A172 (cell line): Measurements from ENCODE around the gene DSN1. TPM values are rescaled to one million over a fixed set of nuclear protein-coding genes. Genes with fewer than 3 reads are reported as not detected.
"Not testable (repeated sequence)": the region's sequence is repeated elsewhere in the genome, so short reads cannot be mapped to it uniquely, and the experiment has no call there.

Experiments
- DNase-seq: peaks from one replicate; pipeline ENCODE4 v3.0.0-alpha.2; 2015; ENCODE audit warnings: low spot score
- total RNA-seq: library from RNA; depleted of rRNA; stranded (reverse); fragments of >200 nt; shearing (Covaris generic); gene quantifications from 2 replicates; pipeline ENCODE4 v1.2.3, GENCODE V29; 2014; rRNA removed

The DSN1 gene, protein sequence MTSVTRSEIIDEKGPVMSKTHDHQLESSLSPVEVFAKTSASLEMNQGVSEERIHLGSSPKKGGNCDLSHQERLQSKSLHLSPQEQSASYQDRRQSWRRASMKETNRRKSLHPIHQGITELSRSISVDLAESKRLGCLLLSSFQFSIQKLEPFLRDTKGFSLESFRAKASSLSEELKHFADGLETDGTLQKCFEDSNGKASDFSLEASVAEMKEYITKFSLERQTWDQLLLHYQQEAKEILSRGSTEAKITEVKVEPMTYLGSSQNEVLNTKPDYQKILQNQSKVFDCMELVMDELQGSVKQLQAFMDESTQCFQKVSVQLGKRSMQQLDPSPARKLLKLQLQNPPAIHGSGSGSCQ
- total RNA-seq: 59.7 and 66.7 TPM in 2 replicates

DNA sequence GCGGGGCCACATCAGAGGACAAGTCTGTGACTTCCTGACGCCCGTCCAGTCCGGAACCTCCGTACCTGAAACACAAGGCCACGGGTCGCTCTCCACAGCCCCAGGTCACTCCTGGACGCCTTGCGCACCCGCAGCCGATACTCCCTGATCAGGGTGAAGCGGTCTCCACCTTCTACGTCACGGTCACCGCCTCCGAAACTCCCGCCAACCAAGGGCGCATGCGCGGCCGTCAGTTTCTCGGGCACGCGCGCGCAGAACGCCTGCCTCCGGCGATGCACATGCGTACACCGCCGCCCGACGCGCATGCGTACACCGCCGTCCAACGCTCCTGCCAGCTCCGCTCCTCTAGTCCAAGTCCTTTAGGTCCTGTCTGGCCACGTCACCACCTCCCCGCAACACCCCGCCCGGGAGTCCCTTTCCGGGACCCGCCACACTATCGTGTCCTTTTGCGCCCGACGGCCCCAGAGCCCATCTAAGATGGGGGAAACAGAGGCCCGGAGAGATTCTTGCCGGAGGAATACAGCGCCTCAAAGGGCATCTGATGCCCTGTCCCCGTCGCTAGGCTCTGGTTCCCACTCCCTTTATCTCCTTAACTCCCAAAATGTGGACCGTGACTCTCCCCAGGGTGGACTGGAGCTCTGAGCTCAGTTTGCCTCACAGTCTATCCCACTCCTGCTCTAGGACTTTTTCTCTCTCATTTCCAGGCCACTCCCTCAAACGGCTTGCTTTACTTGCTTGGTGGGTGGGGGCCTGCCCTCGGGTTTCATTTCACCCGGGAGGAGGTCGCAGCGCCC lies at the start of gene DSN1:
Gene DSN1 (minus strand): TSS at position 167 of the 794 bp plus-strand sequence. CDS start 2,305 bp downstream, outside the sequence.
- peak; percentile 94 for DNase-seq

DNA sequence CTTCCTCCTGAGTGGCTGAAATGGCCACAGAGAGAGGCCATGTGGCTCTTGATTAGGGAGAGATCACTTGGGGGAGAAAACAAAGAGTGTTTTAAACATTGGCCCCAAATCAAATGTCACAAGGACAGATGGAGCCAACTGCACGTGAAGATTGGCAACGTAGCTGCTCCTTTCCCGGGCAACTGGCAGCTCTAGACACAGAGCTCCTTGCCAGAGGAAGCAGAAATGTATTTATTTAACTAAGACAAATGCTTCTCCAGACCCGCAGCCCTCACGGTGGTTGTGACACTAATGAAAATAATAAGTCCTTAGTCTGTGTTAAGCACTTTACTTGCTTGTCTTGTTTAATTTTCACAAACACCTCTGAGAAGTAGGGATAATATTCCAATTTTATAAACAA lies 49.6 kb upstream of the DSN1 start:
- DNase-seq: no peak

DNA sequence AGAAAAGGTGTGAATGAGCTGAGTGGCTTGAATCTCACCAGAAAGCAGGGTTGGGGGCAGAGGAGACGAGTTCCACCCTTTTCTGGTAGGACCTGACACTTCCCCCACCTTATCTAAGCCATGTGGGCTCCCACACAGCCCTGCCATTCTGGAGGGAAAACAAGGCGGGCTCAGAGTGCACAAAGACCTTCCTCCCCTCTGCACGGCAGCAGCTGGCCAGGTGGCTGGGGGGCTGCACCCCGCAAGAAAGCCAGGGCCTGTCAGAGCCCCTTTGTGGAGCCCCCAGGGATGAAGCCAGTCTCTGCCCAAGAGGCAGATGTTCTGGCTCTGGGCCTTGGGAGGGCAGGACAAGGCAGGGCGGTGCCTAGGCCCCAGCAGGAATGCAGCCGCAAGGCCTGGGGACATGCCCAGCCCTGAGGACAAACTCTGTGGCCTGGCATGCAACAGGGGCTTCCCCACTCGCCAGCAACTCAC lies 48.4 kb upstream of the DSN1 start:
- DNase-seq: peak; percentile 69

DNA sequence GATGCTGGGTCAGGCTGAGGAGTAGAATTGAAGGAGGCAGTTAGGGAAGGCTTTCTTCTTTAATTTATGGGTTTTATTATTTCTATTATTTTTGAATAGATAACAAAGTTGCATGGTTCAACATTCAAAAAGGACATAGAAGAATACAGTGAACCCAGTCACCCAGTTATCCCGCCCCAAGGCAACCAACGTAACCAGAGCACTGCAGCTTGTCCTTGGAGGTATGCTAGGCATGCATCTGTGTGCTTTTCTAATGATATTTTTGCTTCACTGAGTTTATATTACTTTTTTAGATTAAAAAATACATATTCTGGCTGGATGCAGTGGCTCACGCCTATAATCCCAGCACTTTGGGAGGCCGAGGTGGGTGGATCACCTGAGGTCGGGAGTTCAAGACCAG lies 47.4 kb upstream of the DSN1 start:
- no peak for DNase-seq

DNA sequence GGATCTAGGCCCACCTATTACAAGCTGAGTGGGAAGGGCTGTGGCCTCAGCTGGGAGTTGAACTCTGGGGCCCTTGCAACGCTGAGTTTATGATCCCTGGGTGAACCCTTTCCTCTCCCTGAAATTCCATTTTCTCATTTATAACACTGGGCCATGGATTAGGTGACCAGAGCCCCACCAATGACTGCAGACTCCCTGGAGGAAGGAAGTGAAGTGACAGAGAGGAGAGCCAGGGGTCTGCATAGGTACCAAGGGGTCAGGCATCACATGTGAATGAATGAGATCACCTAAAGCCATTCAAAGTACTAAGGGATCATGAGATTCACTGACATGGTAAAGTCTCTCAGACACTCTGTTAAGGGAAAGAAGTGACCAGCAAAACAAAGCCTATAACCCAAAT lies 46.5 kb upstream of the DSN1 start:
- DNase-seq: no peak

DNA sequence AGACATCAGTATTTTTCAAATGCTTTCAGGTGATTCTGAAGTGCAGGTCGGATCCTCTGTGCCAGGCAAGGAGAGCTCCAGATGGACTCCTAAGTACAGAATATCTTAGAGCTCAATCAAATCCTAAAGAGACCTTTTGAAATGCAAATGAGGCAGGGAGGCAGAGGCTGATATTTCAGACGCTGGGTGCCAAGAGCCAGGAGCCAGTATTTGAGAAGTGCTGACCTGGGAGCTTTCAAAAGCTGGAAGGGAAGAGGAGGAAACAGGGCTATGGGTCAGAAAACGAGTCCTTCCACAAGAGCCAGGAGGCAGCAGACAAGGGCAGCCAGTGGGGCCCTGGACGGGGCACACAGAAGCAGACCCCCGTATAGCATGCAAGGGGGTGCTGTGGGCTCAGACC lies 46.1 kb upstream of the DSN1 start:
- DNase-seq: no peak

DNA sequence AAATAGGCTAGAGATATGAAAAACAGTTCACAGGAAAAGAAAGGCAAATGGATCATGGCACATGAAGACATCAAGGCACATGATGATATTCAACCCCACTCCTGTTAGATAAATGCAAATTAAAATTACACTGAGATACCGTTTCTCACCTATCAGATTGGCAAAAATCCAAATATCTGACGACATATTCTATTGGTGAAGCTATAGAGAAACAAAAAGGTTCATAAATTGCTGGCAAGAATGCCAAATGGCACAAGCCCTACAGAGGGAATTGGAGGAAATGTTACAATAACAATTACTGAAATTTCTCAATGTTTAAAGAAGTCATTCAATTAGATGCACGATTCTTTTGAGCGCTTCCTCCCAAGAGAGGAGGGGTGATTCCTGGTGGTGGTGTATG lies 45.3 kb upstream of the DSN1 start:
- no peak for DNase-seq

DNA sequence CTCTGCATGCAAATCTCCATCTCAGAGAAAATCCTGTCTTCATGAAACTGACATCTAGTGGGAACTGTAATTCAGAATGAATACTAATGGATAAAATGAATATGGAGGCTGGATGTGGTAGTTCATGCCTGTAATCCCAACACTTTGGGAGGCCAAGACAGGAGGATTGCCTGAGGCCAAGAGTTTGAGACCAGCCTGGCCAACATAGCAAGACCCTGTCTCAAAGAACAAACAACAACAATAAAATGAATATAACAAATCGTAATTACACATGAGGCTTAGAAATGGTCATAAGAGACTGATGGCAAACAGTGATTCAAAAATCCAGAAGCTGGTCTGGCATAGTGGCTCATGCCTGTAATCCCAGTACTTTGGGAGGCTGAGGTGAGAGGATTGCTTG lies 44.6 kb upstream of the DSN1 start:
- DNase-seq: no peak

DNA sequence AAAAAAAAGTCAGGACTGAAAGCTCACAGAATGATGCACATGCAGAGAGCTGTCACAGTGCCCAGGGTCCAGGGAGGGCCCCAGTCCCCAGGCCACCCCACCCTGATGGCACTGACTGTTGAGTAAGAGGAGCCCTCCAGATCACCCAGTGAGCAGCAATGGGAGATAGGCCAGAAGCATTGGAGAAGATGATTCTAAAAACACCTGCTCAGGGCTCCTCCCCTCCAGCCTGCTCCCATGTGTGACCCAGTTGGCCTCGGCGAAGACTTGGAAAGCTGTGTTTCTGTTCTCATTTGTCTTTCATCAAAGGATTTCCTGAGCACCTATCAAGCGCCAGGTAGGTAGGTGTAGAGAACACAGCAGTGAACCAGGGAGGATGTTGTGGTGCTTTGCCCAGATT lies 43.9 kb upstream of the DSN1 start:
- no peak for DNase-seq

DNA sequence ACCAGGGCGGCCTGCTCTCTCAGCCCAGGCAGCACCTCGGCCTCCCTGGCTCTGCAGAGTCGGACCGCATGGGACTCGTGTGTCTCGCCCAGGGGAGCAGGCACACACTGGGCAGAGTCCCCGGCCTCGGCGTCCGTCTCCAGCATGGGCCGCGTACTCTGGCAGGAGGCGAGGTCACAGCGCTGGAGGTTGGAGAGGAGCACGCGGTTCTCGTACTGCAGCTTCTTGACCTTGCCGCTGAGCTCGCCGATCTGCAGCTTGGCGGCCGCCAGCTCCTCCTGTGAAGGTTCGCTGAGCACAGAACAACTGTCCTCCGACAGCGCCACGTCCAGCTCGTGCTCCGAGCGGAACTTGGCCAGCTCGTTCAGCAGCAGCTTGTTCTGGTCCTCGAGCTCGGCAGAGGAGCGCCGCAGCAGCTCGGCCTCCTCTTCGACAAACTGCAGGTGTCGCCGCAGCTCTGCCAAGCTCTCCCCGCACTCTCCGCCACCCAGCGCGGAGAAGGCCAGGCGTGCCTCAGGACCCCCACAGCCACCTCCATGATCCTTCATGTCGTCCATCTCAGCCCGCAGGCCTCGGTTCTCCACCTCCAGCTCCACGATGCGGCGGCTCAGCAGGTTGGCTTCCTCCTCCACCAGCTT lies 42.0 kb upstream of the DSN1 start:
- DNase-seq: no peak

DNA sequence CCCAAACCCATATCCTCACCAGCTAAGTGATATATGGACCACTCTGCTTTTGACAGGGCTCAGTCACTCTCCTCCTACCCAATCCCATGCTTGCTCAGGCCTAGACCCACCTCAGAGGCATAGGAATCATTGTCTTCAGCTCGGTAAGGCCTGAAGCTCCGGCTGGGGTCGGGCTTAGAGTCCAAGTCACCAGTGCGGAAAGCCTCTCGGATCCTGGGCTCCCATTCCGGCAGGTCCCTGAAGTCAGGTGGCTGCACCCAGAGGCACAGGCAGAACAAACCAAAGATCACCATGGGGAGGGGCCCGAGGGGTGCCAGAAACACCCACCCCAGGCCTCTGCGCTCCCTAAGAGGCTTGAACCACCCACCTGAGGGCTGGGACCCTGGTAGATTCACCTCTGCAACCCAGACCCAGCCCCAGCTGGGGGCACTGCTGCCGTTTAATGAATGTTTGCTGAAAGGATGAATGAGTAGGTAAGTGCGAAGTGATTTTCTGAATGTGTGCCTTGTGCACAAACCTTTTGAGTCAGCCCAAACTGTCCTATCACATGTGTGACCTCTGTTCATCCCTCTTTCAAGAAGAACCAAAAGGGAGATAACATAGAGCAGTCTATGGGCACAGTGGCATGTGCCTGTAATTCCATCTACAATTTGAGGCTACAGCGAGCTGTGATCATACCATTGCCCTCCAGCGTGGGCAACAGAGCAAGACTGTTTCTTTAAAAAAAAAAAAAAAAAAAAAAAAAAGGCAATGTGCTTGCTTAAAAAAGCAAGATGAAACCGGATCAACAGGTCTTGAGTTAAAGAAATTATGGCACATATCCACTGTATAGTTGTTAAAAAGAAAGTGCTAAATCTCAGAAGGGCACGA lies 39.3 kb upstream of the DSN1 start:
- no peak for DNase-seq

DNA sequence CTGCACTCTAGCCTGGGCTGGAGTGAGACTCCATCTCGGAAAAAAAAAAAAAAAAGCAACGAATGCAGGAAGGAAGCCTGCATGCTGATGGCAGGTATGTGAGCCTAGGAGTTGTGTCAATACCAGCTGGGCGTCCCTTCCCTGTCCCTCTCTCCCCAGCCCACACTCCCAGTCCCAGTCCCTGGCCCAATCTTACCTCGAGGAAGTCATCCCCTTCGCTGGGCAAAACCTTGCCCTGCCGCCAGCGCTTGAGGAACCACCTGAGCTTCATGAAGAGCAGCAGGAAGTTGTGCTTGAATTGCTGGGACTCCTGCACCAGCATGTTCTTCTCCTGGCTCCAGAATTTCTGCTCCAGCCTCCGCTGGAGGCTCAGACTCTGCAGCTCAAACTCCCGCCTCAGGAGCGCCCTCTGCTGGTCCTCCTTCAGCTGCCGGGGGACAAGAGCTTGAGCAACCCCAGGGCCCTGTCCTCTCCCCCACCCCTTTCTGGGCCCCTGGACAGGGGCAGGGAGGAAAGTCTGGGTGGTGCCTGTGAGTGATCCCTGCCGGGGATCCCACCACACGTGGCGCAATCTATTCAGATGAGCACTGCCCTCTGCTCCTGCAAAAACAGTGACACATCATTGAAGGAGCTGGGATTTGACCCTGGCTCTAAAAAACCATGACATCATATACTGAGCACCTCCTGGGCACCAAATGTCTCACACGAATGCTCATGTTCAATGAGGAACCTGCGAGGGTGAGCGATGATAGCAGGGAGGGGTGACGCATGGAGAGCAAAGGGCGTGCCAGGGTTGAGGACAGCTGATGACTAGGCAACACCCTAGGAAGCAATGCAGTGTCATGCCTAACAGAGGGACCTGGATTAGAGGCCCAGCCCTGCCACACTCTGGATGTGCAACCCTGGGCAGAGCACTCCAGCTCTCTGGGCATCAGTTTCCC lies 35.0 kb upstream of the DSN1 start:
- DNase-seq: peak; percentile 50

DNA sequence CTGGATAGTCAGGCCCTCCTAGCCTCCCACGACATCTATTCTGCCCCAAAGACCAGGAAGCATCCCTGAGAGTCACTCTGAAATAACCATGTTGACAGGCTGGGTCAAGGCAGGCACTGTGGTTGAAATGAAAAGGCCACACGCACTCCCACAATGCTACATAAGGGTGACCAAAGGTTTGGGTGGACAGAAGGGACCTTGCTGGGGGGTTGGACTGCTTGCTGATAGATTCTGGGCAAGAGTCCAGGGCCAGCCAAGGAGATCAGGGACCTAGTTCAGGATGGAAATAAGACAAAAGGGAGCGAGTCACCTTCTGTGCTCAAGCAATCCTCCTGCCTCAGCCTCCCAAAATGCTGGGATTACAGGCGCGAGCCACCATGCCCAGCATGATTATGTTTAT lies 32.5 kb upstream of the DSN1 start:
- DNase-seq: no peak

DNA sequence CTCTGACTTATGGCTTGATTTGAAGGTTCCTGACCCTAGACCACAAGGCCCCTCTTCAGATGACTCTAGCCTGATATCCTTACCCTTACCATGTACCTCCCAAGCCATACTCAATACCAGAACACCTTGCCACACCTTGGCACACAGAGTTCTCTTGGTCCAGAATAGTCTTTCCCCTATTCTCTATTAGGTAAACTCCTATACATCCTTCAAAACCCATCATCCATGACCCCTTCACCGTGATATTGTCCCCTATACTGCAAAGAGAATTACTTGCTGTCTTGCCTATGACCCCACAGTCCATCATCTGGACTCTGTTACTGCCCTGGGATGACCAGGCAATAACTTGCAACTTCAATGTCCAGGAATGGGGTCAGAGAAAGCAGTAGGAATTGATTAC lies 31.8 kb upstream of the DSN1 start:
- DNase-seq: no peak

DNA sequence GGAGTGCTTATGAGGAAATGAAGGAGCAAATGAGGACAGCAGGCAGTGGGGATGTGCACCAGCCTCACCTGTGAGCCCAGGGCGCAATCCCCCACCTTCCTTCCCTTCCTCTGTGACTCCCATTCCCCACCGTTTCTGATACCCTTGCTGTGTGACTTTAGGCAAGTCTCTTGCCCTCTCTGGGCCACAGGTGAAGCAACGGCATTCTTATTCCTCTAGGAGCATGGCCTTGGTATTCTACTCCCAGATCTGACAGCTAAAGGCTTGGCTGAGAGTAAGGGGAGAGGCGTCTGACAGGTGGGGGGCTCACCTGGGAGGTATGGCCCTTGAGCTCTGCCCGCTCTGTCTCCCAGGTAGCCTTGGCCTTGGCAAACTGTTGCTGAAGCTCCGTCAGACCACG lies 30.9 kb upstream of the DSN1 start:
- DNase-seq: no peak

DNA sequence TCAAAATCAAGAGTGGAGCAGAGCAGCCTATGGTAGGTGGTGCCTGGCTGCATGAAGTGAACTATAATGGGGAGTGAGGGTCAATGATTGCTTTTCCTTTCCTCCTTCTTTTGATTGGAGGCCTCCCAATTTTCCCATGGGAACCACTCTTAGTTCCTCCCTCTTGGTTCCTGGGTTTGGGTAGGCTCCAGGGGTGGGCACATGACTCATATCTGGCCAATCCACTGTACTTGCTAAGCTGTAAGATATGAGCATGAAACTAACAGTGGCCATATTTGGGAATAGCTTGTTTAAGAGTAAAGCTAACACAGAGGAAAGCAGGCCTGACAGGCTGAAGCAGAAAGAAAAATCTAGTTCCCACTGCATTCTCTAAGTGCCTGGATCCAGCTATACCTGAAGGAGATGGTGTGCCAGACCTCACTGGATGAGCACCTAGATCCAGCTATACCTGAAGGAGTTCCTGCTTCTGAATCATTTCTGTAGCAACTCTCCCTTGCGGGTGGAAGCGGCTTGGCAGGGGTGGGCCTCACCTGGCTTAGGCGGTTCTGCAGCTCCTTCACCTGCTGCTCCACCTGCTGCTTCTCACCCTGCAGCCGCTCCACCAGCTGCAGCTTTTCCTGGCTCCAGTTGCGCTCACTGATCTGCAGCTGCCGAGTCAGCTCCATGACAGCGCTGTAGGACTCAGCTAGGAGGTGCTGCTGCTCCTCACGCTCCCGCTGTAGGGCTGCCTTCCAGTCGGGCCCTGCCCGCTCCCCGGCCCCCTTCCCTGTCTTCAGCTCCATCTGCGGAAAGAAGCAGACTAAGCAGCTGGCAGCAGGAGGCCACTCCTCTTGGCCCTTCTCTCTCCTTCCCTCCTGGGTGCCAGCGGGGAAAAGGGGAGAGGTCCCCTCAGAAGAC lies 29.0 kb upstream of the DSN1 start:
- peak; percentile 64 for DNase-seq

DNA sequence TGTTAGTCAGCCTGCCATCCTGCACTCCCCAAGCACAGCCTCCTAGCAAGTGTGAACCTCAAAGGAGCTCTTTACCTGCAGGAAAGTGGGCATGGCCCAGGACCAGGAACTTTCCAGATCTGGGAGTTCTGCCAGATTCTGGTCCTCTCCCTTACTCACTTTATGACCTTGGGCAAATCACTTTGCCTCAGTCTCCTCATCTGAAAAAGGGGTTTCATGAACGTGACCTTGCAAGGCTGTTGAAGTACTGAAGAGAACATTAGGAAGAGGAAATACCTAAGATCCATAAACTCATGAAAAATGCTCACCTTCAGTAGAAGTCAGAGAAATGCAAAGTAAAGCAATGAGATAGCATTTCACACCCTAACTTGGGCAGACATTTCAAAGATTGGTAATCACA lies 26.8 kb upstream of the DSN1 start:
- no peak for DNase-seq

DNA sequence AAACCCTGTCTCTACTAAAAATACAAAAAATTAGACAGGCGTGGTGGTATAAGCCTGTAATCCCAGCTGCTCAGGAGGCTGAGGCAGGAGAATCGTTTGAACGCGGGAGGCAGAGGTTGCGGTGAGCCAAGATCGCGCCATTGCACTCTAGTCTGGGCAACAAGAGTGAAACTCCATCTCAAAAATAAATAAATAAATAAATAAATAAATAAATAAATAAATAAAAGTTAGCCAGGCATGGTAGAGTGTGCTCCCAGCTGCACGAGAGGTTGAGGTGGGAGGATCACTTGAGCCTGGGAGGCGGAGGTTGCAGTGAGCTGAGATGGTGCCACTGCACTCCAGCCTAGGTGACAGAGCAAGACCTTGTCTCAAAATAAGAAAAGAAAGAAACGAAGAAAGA lies 25.8 kb upstream of the DSN1 start:
- not testable (repeated sequence) for DNase-seq

DNA sequence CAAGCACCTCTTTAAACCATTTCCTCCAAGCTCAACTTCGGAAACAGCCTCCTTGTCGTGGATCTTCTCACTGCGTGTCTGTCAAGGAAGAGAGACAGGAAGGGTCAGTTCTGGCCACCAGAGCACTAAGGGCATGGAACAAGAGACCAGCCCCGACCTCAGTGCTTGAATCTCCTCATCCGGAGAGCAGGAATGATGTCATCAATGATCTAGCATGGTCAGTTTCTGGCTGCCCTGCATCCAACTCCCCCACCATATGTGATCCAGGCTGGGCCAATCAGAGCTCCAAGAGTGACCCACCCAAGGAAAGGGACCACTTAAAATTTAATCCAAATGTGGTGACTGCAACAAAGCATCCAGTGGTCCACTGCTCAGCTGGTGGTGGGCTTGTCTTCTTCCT lies 23.3 kb upstream of the DSN1 start:
- DNase-seq: no peak
